Transverse colon (tissue), 4 donors: ENCODE results near the gene PLCD3.

Source experiments
- EP300 ChIP-seq: sonication (generic); formaldehyde crosslinking; IDR thresholded peaks from one replicate; pipeline ENCODE4 v1.6.1; 2017; ENCODE audit warnings: antibody characterized with exemption, low read depth
- POLR2A ChIP-seq: fragments of 450-650 bp; IDR thresholded peaks from one replicate; pipeline ENCODE4 v1.6.1; 2016; ENCODE audit warnings: antibody characterized with exemption, mild to moderate bottlenecking, moderate library complexity
- POLR2AphosphoS5 ChIP-seq, 3 donors: sonication (generic); formaldehyde crosslinking; IDR thresholded peaks; one replicate each; pipeline ENCODE4 v1.6.1; 2016; ENCODE audit warnings: antibody characterized with exemption in 3 of 3
- TF ChIP-seq, protein P1 (sequence below), 5 experiments: fragments of 200-600 bp in 3 of 5; fragments of 450-650 bp in 2 of 5; sonication (generic) in 3 of 5; IDR thresholded peaks; 1 replicate in 2 of 5; 2 replicates in 3 of 5; pipeline ENCODE4 v1.5.1; 2016 to 2017; ENCODE audit warnings: antibody characterized with exemption in 5 of 5, inconsistent platforms in 3 of 5, mild to moderate bottlenecking in 2 of 5, moderate library complexity in 1 of 5

- TF ChIP-seq, protein P1, sequence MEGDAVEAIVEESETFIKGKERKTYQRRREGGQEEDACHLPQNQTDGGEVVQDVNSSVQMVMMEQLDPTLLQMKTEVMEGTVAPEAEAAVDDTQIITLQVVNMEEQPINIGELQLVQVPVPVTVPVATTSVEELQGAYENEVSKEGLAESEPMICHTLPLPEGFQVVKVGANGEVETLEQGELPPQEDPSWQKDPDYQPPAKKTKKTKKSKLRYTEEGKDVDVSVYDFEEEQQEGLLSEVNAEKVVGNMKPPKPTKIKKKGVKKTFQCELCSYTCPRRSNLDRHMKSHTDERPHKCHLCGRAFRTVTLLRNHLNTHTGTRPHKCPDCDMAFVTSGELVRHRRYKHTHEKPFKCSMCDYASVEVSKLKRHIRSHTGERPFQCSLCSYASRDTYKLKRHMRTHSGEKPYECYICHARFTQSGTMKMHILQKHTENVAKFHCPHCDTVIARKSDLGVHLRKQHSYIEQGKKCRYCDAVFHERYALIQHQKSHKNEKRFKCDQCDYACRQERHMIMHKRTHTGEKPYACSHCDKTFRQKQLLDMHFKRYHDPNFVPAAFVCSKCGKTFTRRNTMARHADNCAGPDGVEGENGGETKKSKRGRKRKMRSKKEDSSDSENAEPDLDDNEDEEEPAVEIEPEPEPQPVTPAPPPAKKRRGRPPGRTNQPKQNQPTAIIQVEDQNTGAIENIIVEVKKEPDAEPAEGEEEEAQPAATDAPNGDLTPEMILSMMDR (IDR thresholded peaks at IDR 0.05): no peak
- TF ChIP-seq POLR2A (no peak), EP300 (no peak), POLR2AphosphoS5 (IDR thresholded peaks at IDR 0.05) (no peak)
Measured at GRCh38 chr17:45114117-45114932, 18.0 kb downstream of the PLCD3 start.
